UCSD-AML1 (cell line): ENCODE data around the gene DLG1.
"Not testable (repeated sequence)": the region's sequence is repeated elsewhere in the genome, so short reads cannot be mapped to it uniquely, and the experiment has no call there.

Experiments used
- DNase-seq: peaks from one replicate; lab custom pipeline; 2025; ENCODE audit not compliant: unreplicated experiment; lab: John Stamatoyannopoulos, UW

The DLG1 gene

GRCh38 chr3:197035577-197035976 is 262.8 kb downstream of the DLG1 start:
- no peak for DNase-seq

GRCh38 chr3:197034778-197035177 is 263.6 kb downstream of the DLG1 start:
- DNase-seq = not testable (repeated sequence)

GRCh38 chr3:197033764-197034163 is 264.6 kb downstream of the DLG1 start:
- not testable (repeated sequence) for DNase-seq

GRCh38 chr3:197031315-197032285 is 266.8 kb downstream of the DLG1 start:
- DNase-seq = no peak

GRCh38 chr3:197030379-197031314 is 267.8 kb downstream of the DLG1 start:
- DNase-seq = no peak

GRCh38 chr3:197029511-197030167 is 268.8 kb downstream of the DLG1 start, which contains the start of gene MELTF:
Gene MELTF, minus strand, starts transcription at chr3:197029817. Its CDS starts 115 bp downstream, at chr3:197029702.
- peak; percentile 85 for DNase-seq

- DNase-seq = no peak
These were observed 269.5 kb downstream of the DLG1 start for GRCh38 chr3:197028728-197029510.

GRCh38 chr3:197027896-197028727 is 270.3 kb downstream of the DLG1 start:
- no peak for DNase-seq

GRCh38 chr3:197027151-197027895 is 271.1 kb downstream of the DLG1 start:
- DNase-seq = no peak

- no peak for DNase-seq
These were observed 271.9 kb downstream of the DLG1 start for GRCh38 chr3:197026481-197026866.

- DNase-seq = no peak
These were observed 272.5 kb downstream of the DLG1 start for GRCh38 chr3:197025736-197026480.

GRCh38 chr3:197024881-197025735 is 273.3 kb downstream of the DLG1 start:
- no peak for DNase-seq

- DNase-seq = no peak
These were observed 274.3 kb downstream of the DLG1 start for GRCh38 chr3:197023998-197024651.

- no peak for DNase-seq
These were observed 275.0 kb downstream of the DLG1 start for GRCh38 chr3:197023241-197023997.

GRCh38 chr3:197022405-197023231 is 275.8 kb downstream of the DLG1 start:
- no peak for DNase-seq
